NCI-H2227 treated with DMSO at 0.1 percent for 48 hours (cell line): ENCODE results near the gene RNF32.
A peak's percentile ranks its signal among the peaks of the same experiment; 100 is the strongest.
"Not testable (repeated sequence)": the region's sequence is repeated elsewhere in the genome, so short reads cannot be mapped to it uniquely, and the experiment has no call there.

Experiments
- DNase-seq: peaks from one replicate; lab custom pipeline; 2025; lab: John Stamatoyannopoulos, UW

Gene RNF32

DNA sequence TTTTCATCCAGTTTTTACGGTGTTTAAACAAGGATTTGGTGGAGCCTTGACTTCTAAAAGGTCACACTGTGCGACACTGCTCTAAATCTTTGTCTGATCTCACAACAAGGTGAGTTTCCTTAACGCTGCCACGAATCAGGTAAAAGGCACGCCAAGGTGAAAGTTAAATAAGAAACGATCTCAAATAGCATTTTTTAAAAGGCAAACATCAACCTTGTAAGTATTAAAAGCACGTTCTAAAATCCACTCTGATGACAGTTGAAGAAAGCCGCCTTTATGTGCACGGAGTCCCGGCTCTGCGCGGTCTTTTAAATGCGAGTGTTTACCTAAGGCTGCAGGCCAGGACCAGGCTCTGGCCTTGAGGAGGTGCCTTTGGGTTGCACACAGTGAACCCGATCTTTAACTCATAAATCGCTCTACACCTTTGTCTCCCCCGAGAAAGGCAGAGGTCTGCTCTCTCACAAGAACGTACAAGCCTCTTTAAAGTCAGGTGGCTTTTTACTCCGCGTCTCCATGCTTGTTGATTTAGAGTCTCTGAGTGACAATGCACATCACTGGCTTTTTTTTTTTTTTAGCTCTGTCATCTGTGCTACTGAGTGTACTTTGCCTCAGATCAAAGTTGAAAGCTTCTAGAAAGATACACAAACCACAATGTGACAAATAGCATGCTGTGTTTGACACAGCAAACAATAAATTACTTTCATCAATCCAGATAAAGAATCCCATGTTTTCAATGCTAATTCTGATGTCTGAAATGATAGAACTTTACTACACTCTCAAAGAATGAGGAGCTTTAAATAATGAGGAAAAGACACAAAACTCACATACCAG, 25.9 kb upstream of the RNF32 start:
- DNase-seq, result no peak

DNA sequence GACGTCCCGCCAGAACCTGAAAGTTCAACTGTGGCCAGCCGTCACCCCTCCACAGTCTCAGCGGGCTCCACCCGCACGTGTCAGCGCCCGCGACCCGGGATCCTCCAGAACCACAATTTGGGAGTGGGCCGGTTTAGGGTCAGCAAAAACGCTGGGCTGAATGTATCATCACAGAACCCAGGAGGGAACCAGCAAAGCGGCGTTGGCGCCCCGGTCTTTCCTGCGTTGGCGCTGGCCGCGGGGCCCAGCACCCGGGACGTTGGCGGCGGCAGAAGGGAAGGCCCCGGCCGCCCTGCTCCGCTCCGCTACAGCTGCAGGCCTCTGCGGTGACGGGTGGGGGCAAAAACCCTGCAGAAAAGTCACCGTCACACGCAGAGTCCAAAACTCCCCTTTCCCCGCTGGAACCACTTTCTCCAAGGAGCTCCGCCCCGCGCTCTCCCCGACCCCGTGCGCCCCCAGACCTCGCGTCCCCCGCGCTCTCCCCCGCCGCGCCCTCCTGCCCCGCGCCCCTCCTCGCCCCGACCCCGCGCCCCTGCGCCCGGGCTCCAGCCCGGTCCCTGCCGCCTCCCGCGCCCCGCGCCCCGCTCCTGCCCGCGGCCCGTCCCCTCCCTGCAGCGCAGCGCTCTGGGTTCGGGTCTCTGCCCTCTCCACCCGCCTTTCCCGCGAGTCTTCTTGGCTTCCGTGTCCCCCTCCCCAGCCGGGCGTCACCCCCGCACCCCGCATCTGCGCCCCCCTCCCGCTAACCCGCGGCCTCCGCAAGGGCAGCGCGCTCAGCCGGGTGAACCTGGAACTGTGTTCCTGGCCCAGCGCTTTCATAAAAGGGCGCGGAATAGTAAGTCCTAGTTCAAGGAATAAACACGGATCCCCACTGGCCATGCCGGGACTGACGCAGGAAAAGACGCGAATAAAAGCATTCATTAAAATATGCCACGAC, 24.0 kb upstream of the RNF32 start:
- DNase-seq, result no peak

DNA sequence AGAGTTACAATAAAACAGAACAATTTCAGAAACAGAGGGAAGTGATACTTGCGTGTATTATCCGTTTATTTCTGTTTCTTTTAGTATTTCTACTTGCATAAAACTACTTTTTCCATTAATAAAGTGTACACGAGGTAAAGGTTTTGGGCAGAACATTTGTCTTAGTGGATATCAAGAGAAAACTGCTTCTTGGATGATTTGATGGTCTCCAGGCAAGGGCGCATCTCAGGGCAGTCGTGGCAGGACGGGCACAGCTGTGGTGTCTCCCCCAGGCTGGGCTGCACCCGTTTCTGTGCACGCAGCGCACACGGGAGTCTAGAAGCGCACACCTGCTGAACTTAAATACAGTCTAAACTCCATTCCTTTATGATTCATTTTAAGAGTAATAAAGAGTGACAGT, 23.4 kb upstream of the RNF32 start:
- DNase-seq, result no peak

DNA sequence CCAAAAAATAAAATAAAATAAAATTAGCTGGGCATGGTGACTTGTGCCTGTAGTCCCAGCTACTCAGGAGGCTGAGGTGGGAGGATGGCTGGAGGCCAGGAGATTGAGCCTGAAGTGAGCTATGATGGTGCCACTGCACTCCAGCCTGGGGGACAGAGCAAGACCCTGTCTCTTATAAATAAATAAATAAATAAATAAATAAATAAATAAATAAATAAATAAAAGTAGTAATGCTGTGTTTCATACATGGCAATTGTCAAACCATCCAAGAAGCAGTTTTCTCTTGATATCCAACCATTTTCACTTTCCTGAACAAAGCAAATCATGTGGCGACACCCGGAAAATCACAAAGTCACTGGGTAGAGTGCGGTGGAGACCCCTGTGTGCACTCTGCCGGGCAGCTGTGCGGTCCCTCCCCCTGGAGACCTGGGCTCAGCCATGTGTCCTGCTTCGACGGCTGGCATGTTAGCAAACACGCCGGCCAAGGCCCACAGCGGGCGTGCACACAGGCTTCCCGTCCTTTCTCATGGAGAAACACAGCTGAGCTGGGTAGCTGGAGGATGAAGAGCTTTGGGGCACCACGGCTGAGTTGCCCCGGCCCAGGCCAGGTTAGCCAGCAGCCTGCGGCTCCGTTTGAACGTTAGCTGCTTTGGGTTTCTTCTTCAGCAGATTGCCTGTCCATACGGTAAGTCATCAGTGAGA, 22.3 kb upstream of the RNF32 start:
- DNase-seq, result no peak

DNA sequence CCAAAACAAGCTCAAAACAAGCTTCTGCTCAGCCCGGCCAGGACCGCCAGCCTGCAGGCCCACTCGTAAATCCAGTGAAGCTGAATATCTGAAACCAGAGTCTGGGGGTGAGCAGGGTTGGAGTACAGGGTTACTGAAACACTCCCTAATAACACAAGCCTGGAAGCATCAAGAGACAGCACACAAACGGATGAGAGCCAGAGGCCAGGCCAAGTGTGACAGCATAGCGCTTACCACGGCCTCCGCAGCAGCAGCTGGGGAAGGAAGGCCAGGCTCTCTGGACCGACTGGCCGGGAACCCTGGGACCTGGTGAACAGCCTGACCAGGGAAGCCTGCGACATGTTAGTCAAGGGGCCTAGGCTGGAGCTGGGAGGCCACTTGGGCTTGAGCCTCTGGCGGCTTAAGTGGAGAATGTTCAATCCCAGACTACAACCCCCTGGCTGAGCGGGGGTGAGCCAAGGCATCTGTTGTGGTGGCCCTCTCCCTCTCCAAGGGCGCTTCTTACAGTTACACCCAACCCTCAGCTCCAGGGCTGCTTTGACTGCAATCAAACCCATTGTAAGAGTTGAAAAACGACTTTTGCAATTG, 21.7 kb upstream of the RNF32 start:
- DNase-seq, result no peak

DNA sequence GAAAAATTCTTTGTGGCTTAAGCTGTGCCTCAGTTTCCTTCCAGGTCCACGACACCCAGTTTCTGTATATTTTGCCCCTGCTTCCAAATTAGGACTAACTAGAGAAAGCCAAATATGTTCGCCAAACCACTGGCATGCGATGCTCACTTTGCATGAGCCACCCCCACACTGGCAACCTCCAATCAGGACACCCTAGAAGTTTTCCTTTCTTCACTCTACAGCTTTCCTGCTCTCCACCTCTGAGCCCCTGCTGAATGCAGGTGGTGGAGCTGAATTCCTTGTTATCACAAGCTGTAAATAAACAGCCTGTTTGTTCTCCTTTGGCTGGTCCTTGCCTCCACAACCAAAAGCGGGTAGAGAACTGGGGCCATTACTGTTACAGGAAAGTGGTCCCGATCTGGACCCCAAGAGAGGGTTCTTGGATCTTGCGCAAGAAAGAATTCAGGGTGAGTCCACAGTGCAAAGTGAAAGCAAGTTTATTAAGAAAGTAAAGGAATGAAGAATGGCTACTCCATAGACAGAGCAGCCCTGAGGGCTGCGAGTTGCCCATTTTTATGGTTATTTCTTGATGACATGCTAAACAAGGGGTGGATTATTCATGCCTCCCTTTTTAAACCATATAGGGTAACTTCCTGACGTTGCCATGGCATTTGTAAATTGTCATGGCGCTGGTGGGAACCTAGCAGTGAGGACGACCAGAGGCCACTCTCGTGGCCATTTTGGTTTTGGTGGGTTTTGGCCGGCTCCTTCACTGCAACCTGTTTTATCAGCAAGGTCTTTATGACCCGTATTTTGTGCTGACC, 20.9 kb upstream of the RNF32 start:
- DNase-seq, result not testable (repeated sequence)

DNA sequence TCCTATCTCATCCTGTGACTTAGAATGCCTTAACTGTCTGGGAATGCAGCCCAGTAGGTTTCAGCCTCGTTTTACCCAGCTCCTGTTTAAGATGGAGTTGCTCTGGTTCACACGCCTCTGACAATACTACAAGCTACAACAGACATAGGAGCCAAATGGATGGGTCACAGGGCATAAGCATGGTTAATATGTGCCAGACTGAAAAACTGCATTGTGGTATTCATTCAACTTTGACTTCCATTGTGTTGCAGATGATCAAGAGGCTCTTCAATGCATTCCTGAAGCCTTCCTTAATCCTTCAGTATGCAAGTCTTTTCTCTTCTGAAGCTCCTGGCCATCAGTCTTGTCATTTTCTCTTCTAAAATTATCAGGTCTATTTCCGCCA, 20.3 kb upstream of the RNF32 start:
- no peak for DNase-seq

DNA sequence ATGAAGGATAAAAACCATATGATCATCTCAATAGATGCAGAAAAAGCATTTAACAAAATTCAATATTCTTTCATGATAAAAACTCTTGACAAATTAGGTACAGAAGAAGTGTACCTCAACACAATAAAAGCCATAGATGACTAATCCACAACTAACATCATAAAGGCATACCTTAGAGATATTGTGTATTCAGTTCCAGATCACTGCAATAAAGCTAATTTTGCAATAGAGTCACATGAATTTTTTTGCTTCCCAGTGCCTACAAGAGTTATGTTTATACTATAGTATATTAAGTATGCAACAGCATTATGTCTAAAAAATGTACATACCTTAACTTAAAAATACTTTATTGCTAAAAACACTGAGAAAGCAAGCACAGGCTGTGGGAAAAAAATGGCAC, 18.9 kb upstream of the RNF32 start:
- DNase-seq, result no peak

DNA sequence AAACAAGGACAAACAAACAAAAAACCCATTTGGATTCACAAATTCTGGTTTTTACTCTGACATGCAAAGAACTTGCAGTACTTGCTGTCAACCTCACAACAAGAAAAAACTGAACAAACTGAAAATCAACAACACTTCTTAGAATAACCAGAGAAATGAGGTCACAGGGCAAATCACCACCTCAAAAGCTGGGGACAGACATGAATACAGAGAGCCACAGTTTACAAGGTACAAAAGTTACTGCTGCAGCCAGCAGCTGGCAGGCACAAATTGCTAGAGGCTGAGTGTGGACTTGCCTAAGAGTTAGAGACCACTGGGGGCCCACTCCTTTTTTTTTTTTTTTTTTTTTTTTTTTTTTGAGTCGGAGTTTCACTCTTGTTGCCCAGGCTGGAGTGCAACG, 15.0 kb upstream of the RNF32 start:
- DNase-seq, result no peak

DNA sequence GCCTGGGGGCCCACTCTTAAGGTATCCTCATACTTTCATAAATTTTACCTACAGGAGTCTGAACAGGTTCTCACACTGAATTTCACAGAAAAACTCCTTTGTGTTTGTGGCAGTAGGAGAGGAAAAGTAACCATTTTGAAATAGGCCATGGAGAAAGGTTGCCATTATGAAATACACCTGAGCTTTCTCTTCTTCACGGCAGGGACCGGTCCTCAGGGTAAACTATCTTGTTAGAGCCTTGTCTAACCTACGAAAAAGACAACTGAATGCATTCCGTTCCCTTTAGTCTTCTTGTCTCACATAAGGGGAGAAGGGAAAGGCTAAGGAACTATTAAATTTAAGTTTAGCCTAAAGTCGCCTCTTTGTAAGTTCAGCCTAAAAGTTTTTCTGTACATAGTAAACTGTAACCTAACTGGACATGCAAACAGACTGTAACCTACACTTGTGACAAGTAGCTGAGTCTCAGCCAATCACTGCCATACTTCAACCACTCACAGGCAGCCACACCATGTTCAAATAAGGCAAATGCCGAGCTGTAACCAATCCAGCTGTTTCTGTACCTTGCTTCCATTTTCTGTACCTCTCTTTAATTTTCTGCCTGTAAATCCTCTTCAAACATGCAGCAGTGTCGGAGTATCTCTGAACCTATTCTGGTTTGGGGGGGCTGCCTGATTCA, 14.2 kb upstream of the RNF32 start:
- DNase-seq, result no peak

DNA sequence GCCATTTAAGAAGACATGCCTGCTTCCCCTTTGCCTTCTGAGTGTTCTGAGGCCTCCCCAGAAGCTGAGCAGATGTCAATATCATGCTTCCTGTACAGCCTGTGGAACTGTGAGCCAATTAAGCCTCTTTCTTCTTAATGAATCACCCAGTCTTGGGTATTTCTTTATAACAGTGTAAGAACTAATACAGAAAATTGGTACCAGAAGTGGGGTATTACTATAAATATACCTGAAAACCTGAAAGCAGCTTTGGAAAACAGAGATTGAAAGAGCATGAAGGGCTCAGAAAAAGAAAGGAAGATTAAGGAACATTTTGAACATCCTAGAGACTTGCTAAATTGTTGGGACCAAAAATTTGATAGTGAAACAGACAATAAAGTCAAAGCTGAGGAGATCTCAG, 12.0 kb upstream of the RNF32 start:
- DNase-seq, result no peak

DNA sequence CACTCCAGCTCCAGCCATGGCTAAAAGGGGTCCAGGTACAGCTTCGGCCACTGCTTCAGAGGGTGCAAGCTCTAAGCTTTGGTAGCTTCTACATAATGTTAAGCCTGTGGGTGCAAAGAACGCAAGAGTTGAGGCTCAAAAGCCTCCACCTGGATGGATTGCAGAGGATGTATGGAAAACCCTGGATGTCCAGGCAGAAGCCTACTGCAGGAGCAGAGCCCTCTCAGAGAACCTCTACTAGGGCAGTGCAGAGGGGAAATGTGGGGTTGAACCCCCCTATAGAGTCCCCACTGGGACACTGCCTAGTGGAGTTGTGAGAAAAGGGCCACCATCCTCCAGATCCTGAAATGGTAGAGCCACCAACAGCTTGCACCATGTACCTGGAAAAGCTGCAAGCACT, 10.7 kb upstream of the RNF32 start:
- DNase-seq, result no peak

DNA sequence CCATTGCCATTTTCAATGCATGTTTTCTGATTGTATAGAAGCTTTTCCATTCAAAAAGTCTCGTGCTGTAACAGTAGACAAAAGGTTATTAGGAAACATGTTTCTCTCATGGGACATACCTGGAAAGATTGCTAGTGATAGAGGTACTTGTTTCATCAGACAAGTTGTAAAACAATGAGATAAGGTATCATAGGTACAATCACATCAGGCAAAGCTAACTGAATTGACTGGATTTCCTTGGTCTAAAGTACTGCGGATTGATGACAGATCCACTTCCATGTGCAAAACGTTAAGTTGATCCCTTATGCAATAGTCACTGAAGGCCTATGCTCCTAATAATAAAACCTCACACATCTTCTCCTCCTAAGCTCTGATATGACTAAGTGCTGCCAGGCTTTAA, 6.5 kb upstream of the RNF32 start:
- DNase-seq, result no peak

DNA sequence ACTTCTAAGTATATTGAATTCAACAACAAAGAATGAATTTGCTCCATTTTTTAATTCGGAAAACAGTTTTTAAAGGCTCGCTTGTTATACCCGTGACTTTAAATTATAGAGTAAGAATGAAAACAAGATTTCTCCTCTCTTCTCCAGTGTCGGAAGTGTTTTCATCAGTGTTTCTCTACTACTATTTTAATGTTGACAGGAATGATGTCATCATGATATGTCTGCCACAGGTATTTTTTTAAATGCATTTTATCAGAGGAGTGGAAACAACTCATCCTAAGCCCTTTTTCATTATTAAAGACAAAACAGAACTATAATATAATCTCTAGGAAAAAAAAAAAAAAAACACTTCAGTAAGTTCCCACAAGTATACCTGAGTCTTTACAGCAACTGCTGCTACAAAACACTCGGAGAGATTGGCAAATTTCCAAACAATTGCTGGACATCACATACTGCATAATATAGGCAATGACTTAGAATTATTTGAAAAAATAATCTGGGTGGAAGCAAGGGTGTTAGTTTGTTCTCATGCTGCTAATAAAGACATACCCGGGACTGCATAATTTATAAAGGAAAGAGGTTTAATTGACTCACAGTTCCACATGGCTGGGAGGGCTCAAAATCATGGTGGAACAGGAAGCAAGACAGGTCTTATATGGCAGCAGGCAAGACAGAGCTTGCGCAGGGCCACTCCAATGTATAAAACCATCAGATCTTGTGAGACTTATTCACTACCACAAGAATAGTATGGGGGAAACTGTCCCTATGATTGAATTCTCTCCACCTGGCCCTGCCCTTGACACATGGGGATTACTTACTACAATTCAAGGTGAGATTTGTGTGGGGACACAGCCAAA, 4.8 kb upstream of the RNF32 start:
- no peak for DNase-seq

DNA sequence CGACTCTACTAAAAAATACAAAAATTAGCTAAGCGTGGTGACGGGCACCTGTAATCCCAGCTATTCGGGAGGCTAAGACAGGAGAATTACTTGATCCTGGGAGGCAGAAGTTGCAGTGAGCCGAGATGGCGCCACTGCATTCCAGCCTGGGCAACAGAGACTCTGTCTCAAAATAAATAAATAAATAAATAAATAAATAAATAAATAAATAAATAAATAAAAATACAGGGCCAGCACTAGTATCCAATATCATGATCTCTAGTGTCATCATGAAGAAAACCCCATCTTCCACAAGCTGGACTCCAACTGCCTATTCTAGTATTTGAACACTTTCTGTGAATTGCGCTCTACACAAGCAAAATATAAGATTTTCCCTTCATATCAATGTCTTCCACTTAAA, 3.5 kb upstream of the RNF32 start:
- DNase-seq, result not testable (repeated sequence)

DNA sequence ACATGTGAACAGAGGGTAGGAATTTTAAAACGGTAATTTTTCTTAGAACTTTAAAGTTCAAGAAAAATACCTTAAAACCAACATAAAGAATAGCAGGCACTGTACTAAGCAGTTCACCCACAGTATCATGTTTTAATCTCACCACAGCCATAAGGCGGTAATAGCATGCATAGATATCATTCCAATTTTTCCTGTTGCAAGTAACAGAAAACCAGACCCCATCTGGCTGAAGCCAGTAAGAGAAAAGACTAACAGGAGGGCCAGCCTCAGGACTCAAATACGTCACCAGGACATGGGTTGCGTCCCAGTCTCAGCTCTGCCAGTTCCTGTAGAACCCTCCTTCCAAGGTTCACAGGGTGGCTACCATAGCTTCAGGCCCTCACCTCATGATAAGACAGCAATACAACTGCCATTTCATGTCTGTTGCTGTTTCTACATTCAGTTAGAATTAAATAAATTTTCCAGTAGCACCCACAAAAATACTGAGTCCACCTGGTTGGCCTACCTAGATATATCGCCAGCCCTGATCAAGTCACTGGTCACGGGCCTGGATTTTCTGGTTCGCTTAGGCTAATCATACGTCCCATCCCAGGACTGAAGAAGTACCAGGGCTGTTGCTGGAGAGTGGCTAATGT, 2.0 kb upstream of the RNF32 start:
- DNase-seq, result no peak

DNA sequence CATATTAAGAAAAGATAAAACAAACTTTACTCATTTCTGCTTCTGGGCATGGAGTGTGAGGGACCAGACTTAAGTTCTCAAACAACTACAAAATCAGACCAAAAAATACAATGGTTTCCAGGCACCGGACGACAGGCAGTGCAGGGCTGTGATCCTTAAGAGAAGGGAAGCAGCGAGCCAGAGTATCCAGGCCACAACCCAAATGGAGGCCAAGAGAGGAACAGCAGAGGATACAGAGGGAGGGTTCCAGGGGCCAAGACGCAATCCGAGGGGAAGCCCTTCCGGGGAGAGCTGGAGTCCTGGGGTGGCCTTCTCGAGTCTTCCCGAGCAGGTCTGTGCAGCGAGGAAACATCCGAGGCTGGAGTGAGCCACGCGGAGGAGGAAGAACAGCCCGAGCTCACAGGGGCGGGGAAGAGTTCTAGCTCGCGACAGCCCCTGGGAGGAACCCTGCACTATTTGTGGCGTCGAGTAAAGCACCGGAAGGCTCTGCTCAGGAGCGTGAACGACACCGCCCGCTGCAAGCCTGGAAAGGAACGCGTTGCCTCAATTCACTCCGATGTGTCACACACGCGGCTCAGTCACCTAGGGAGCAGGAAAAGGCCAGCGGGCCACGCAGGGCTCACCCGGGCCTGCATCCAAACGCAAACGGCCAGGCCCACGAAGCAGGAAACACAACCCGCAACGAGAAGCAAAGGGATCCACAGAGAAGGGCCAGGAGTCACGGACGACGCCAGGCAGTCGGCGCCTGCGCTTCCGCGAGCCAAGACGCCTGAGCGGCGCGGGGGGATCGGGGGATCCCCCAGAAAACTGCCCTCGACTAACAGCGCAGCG, 933 bp upstream of the RNF32 start:
- no peak for DNase-seq

DNA sequence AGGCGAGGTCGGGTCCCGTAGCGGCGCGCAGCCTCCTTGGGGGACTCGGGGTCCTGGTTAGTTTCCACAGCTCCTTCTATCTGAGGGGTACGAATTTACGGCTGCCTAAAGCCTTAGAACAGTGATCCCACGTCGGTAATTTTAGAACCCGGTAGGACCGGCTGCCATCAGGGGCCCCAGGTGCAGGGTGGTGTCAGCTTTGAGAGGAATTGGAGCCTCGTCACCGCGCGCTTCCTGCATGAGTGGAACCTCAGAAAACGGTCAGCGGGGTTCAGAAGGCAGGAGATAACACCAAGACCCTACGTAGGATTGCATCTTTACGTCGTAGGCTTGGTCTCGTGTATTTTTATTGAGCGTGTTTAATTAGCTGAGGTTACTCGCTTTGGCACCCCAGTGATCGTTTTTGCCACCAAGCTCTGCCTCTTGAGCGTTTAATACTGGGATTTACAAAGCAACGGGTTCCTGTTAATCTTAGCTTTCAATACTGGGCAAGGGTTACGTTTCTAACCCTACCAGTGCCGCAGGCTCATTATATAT, 443 bp downstream of the RNF32 start:
- DNase-seq, result peak; percentile 52
